ENCODE data around the gene DNM3. TPM values are rescaled to one million over a fixed set of nuclear protein-coding genes. Genes with fewer than 3 reads are reported as not detected.

DNM3 gene
- total RNA-seq, 1 experiment from 2014 or later: 2.7 TPM

- H3K27ac ChIP-seq (ENCODE audit: insufficient read length, low read depth, low read length): no peak overlapping the region
- no peaks in the 10 kb centered on the region for H3K23me2 ChIP-seq (ENCODE audit: insufficient read length, low read depth, low read length, poor library complexity, severe bottlenecking)
Observed at GRCh38 chr1:172293429-172293828, 452.1 kb downstream of the DNM3 start.

More at GRCh38 chr1:172293429-172293828, 452.1 kb downstream of the DNM3 start:
- Mint-ChIP-seq H3K27ac (no peak overlapping the region), H3K9me3 (no peaks in the 10 kb centered on the region), H3K4me1 (no peaks in the 10 kb centered on the region), H3K36me3 (ENCODE audit: insufficient read depth in 1 of 3, low read depth in 3 of 3) (no peaks in the 10 kb centered on the region), H3K27me3 (ENCODE audit: low read depth) (no peaks in the 10 kb centered on the region), H3K4me3 (no peak overlapping the region)
- H3K27me3 ChIP-seq (ENCODE audit: insufficient read depth, low read length): no peaks in the 10 kb centered on the region
- H2BK15ac ChIP-seq (ENCODE audit: low read depth, low read length): no peak overlapping the region
- no peak overlapping the region for H3T11ph ChIP-seq (ENCODE audit: low read length)
- no peaks in the 10 kb centered on the region for H3K79me1 ChIP-seq (ENCODE audit: insufficient read depth, low read depth, low read length, poor library complexity, severe bottlenecking)
- no peaks in the 10 kb centered on the region for H3K9me3 ChIP-seq (ENCODE audit: control insufficient read depth, low read depth, low read length)
- H4K20me1 ChIP-seq (ENCODE audit: control insufficient read depth, insufficient read depth, insufficient read length): no peaks in the 10 kb centered on the region
- H2BK12ac ChIP-seq (ENCODE audit: insufficient read length, low read depth, low read length): no peak overlapping the region
- no peaks in the 10 kb centered on the region for H3K79me2 ChIP-seq (ENCODE audit: insufficient read depth, low read length)
- H3K56ac ChIP-seq (ENCODE audit: insufficient read length, low read depth, low read length): no peak overlapping the region
- H2AK5ac ChIP-seq (ENCODE audit: insufficient read length, low read length): no peak overlapping the region
- DNase-seq: no peak
- H3K4me1 ChIP-seq (ENCODE audit: insufficient read depth, low read length): no peaks in the 10 kb centered on the region
- H4K5ac ChIP-seq (ENCODE audit: insufficient read length, low read depth, low read length): no peak overlapping the region
- no peak overlapping the region for H3K23ac ChIP-seq (ENCODE audit: insufficient read length, low read depth, low read length)
- no peak overlapping the region for H3K4me2 ChIP-seq (ENCODE audit: insufficient read depth, insufficient read length, low read length)
- no peak overlapping the region for H2BK5ac ChIP-seq (ENCODE audit: insufficient read length, low read length)
- H2BK120ac ChIP-seq (ENCODE audit: low read depth, low read length, poor library complexity, severe bottlenecking): no peak overlapping the region
- H3K4ac ChIP-seq (ENCODE audit: low read depth, low read length): no peak overlapping the region
- no peak overlapping the region for H2AFZ ChIP-seq (ENCODE audit: low read length)
- WGBS (ENCODE audit: extremely low coverage, insufficient read length, low lambda C conversion rate): no CpG with 5 or more reads among the region's 2 CpGs
- H3K9ac ChIP-seq (ENCODE audit: extremely low read depth, insufficient read length, low read length): no peak overlapping the region
- H2BK20ac ChIP-seq (ENCODE audit: low read depth, low read length, poor library complexity, severe bottlenecking): no peak overlapping the region
- no peak overlapping the region for H3K18ac ChIP-seq (ENCODE audit: insufficient read length, low read depth, low read length)
- no peak for TF ChIP-seq CTCF (conservative IDR thresholded peaks at IDR 0.05)
- H4K91ac ChIP-seq (ENCODE audit: insufficient read length, low read depth, low read length): no peak overlapping the region
- H3K14ac ChIP-seq (ENCODE audit: insufficient read depth, low read length): no peak overlapping the region
- no peak overlapping the region for H4K8ac ChIP-seq (replicated peaks; ENCODE audit: insufficient read length, low read depth, low read length)
